Gastroesophageal sphincter (tissue), 3 donors: ENCODE data around the gene GABRG3.

Experiments used
- EP300 ChIP-seq: sonication (generic); formaldehyde crosslinking; IDR thresholded peaks from one replicate; pipeline ENCODE4 v1.6.1; 2017; ENCODE audit warnings: antibody characterized with exemption, mild to moderate bottlenecking
- POLR2A ChIP-seq, 2 donors: fragments of 450-650 bp; IDR thresholded peaks; one replicate each; pipeline ENCODE4 v1.6.1; 2017; ENCODE audit warnings: antibody characterized with exemption in 2 of 2, mild to moderate bottlenecking in 2 of 2, moderate library complexity in 1 of 2
- POLR2AphosphoS5 ChIP-seq: sonication (generic); formaldehyde crosslinking; IDR thresholded peaks from one replicate; pipeline ENCODE4 v1.6.1; 2017; ENCODE audit warnings: antibody characterized with exemption
- TF ChIP-seq, protein P1 (sequence below), 4 experiments: fragments of 200-600 bp in 2 of 4; fragments of 450-650 bp in 2 of 4; sonication (generic) in 1 of 4; IDR thresholded peaks; one replicate each; pipeline ENCODE4 v1.5.1; 2017 to 2019; ENCODE audit warnings: antibody characterized with exemption in 4 of 4, mild to moderate bottlenecking in 2 of 4, moderate library complexity in 2 of 4

- TF ChIP-seq, protein P1, sequence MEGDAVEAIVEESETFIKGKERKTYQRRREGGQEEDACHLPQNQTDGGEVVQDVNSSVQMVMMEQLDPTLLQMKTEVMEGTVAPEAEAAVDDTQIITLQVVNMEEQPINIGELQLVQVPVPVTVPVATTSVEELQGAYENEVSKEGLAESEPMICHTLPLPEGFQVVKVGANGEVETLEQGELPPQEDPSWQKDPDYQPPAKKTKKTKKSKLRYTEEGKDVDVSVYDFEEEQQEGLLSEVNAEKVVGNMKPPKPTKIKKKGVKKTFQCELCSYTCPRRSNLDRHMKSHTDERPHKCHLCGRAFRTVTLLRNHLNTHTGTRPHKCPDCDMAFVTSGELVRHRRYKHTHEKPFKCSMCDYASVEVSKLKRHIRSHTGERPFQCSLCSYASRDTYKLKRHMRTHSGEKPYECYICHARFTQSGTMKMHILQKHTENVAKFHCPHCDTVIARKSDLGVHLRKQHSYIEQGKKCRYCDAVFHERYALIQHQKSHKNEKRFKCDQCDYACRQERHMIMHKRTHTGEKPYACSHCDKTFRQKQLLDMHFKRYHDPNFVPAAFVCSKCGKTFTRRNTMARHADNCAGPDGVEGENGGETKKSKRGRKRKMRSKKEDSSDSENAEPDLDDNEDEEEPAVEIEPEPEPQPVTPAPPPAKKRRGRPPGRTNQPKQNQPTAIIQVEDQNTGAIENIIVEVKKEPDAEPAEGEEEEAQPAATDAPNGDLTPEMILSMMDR (IDR thresholded peaks at IDR 0.05), result no peak
- TF ChIP-seq EP300, result no peak
- no peak for TF ChIP-seq POLR2A (IDR thresholded peaks at IDR 0.05)
- TF ChIP-seq POLR2AphosphoS5, result no peak
Measured at GRCh38 chr15:26945046-26945445, 25.9 kb upstream of the GABRG3 start.
